M059J (cell line): Measurements from ENCODE around the gene FOXN3. TPM values are rescaled to one million over a fixed set of nuclear protein-coding genes. Genes with fewer than 3 reads are reported as not detected.

ENCODE experiments used
- DNase-seq: peaks from one replicate; pipeline ENCODE4 v3.0.0-alpha.2; 2012; ENCODE audit warnings: low read depth
- total RNA-seq: library from RNA; depleted of rRNA; stranded (reverse); fragments of >200 nt; shearing (Covaris generic); gene quantifications from 2 replicates; pipeline ENCODE4 v1.2.3, GENCODE V29; 2014

The FOXN3 gene
- total RNA-seq, 1 experiment from 2014 or later, result 16.7 TPM

DNA sequence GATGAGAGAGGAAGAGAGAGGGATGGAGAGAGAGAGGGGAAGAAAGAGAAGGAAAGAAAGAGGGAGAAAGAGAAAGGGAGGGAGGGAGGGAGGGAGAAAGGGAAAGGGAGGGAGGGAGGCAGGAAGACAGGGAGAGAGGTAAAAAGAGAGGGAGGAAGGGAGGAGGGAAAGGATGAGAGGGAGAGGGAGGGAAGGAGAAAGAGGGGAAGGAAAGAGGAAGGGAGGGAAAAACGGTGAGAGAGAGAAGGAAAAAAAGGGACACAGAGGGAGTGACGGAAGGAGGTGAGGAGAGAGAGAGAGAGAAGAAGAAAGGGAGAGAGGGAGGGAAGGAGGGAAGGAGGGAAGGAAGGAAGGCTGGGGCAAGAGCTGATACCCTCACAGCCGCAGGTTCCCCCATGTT, 56.8 kb downstream of the FOXN3 start:
- no peak for DNase-seq

- no peak for DNase-seq
Observed at GRCh38 chr14:89359477-89360222, 57.4 kb downstream of the FOXN3 start.

GRCh38 chr14:89357655-89358297, 59.3 kb downstream of the FOXN3 start:
- no peak for DNase-seq

- no peak for DNase-seq
Observed at GRCh38 chr14:89356927-89357326, 60.1 kb downstream of the FOXN3 start.

DNA sequence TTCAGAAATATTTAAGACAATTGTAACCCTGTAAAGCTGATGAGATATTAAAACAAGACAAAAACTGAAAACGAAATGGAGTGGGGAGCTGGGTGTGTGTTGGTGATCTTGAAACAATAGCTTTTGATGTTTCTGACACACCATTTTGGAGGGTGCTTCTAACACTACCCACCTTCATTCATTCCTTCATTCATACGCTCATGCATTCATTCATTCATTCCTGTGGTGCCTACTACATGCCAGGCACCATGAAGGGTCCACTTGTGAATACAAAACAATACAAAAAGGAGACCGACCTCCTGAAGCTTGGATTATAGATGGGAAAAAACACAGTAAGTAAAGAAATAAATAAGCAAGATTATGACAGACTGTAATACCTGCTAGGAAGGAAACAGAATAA, 60.5 kb downstream of the FOXN3 start:
- no peak for DNase-seq

DNA sequence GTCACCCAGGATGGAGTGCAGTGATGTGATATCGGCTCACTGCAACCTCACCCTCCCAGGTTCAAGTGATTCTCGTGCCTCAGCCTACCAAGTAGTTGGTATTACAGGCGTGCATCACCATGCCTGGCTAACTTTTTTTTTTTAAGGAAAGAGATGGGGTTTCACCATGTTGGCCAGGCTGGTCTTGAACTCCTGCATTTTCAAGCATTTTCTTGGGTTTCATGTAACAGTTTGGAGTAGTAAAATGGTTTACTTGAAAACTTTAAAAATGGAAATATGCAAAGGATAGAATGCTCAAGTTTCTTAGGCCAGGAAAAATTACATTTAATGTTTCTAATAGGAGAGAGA, 63.3 kb downstream of the FOXN3 start:
- no peak for DNase-seq

GRCh38 chr14:89352976-89353765, 63.9 kb downstream of the FOXN3 start:
- DNase-seq, result no peak

DNA sequence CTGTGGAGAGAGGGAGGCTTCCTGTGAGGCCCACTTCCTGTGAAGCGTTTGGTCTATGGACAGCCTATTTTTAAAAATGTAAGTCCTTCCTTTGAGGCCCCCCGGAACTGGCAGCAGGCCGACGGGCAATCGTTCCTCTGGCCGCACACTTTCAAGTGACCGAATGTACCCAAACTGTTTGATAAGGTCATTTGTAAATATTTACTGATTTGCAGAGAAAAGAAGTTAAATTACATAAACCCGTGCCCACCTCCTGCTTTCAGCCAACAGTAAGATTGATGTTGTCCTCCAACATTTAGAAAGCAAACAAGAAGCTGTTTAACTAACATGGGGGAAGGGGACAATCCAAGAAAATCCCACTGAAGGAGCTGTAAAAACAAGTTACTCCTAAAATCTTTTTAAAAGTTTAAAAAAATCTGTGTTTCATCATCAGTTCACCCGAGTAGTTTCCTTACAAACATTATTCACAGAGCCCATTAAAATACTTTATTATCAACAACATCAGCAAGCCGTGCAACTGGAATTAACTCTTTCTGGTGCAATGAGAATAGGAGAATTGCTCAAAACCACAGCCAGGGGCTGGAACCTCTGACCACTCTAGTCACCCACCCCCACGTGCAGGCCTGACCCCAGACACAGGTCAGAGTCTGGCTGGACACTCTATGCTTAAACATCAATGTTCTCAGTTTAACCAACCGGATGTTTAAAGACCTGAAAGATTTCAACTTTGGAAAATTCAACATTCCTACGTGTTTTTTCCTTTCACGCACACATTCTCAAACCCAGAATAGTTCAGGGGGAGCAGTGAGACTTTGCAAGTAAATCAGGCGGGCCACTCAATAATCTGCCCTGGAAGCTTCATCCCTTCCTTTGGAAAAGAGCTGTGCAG, 65.3 kb downstream of the FOXN3 start:
- peak; percentile 41 for DNase-seq

GRCh38 chr14:89351221-89351515, 65.9 kb downstream of the FOXN3 start:
- no peak for DNase-seq

DNA sequence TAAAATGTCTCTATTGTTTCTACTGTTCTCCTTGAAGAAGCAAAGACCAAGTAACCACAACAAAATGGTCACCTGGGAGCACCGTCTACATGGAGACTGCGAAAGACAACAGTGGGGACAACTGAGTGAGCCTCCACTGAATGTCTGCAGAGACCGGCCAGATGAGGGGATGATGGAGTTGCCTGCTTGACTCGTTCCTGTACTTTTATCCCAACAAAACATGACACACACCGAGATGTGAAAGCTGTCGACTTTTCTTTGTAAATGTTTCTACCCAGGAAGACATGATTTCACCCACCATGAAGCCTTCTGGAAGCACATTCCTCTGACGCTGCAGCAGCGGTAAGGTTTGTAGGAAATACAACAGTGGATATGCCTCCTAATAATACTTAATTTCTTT, 66.9 kb downstream of the FOXN3 start:
- DNase-seq, result no peak

DNA sequence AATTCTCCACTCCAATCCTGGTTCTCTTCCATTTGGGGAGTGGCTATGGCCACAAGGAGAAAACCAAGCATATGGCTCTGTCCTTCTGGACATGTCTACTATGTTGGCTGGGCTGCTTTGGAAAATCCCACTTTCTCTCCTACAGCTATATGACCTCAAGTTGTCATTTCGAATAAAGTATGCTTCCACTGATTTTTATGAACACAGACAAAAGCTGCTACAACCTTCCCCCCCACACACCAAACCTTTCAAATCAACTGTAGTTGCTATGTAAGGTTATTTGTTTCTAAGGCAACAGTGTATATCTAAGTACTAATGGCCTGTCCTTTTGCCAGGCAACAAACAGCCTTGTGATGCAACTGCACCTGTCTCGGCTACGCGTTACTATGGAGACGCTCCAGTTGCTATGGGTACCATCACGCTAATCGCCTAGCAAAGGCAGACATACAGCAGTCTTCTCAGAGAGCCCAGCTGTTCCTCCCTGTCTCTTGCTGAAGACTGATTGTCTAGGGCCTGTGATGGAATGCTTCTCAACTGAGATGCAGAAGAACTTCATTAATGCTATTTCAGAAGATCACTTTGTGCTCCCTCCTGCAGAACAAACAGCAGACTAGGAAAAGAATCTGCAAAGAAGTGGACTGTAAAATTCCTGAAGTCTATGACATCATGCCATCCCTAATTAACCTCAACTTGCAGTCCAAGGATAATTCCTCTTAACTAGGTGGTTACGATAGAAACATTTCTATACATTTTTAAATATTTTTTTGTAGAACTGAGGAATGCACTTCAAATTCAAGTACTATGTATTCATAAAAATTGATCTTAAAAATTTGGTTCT, 67.6 kb downstream of the FOXN3 start:
- peak; percentile 26 for DNase-seq

DNA sequence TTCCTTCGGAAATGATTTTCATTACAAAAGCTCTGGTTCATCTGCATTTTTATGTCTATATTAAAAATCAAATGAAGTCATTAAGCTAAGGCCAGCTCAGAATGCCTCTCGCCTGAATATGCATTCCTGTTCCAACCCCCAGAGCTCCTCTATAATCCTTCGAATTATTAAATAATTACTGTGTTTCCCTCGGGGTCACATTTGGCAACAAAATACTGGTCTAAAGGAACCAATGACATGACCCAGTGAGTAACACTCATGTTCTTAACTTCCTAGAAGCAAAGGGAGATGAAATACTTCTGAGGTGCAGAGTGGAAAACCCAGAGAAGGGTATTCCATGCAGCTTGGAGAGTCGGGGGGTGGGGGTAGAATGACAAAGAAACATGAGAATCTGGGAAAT, 68.3 kb downstream of the FOXN3 start:
- DNase-seq, result no peak

- no peak for DNase-seq
Observed at GRCh38 chr14:89347885-89348284, 69.1 kb downstream of the FOXN3 start.

GRCh38 chr14:89344920-89345254, 72.1 kb downstream of the FOXN3 start:
- DNase-seq, result no peak

GRCh38 chr14:89343356-89343755, 73.7 kb downstream of the FOXN3 start:
- DNase-seq, result no peak

- DNase-seq, result no peak
Observed at GRCh38 chr14:89342049-89342448, 75.0 kb downstream of the FOXN3 start.

- DNase-seq, result no peak
Observed at GRCh38 chr14:89340200-89341181, 76.5 kb downstream of the FOXN3 start.

- no peak for DNase-seq
Observed at GRCh38 chr14:89339579-89339978, 77.5 kb downstream of the FOXN3 start.

DNA sequence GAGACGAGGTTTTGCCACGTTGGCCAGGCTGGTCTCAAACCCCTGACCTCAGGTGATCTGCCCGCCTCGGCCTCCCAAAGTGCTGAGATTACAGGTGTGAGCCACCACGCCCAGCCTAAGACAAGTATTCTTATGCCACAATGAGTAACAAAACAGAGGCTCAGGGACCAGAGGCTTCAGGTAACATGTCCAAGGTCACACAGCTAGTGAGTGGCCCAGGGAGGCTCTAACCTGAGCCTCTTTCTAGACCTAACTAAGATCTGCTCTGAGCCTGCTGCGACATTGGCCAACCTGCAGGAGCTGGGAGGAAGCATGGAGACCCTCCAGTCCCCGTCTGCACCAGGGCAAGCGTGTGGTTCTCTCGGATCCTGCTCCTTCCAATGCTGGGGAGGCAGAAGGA, 77.9 kb downstream of the FOXN3 start:
- DNase-seq, result no peak

DNA sequence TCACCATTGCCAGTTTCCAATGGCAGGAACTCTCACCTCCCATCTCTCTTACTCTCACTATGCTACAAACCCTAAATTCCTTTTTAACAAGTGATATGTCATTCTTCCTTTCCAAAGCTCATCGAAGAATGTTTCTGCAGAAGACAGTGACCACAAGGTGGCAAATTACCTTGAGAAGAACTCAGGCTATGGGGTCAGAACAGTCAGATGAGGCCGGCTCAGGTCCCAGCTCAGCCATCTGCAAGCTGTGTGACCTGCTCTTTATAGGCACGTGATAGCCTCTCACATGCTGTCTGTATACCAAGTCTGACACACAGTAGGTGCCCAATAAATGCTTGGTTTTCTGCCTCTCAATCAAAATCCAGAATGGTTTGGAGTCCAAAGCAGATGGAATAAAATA, 80.7 kb downstream of the FOXN3 start:
- DNase-seq, result no peak
